ENCODE results near the gene TAMM41. TPM values are rescaled to one million over a fixed set of nuclear protein-coding genes. Genes with fewer than 3 reads are reported as not detected.

Gene TAMM41
- total and polyA plus RNA-seq, 2 experiments from 2014 or later = 8.2 to 18.1 TPM

- H3K27ac ChIP-seq = no peak overlapping the region
- DNase-seq = peak; percentile 58
- no peaks in the 10 kb centered on the region for H3K4me1 ChIP-seq (ENCODE audit: insufficient read depth)
- H3K36me3 ChIP-seq (ENCODE audit: low read depth) = peaks cover 33% of the 10 kb centered on the region
- H3K9ac ChIP-seq = no peak overlapping the region
- H3K27me3 ChIP-seq (replicated peaks; ENCODE audit: insufficient read depth) = no peaks in the 10 kb centered on the region
- H4K20me1 ChIP-seq (ENCODE audit: insufficient read depth) = no peaks in the 10 kb centered on the region
- no peaks in the 10 kb centered on the region for H3K79me2 ChIP-seq (ENCODE audit: insufficient read depth)
- TF ChIP-seq EZH2 (IDR thresholded peaks at IDR 0.05; ENCODE audit: insufficient read depth, poor library complexity, severe bottlenecking) (no peak), EZH2phosphoT487 (IDR thresholded peaks at IDR 0.05; ENCODE audit: insufficient read depth, low read depth) (no peak)
- H3F3A ChIP-seq (ENCODE audit: insufficient read depth) = 0 out of 2 replicates have a peak, but pooled peaks cover 3% of the 10 kb centered on the region
- no peaks in the 10 kb centered on the region for H3K9me2 ChIP-seq (ENCODE audit: insufficient read depth)
- H2AFZ ChIP-seq = no peak overlapping the region
- H3K9me3 ChIP-seq (ENCODE audit: low read depth) = no peaks in the 10 kb centered on the region
- H3K4me3 ChIP-seq = no peak overlapping the region
- H3K4me2 ChIP-seq (ENCODE audit: unreplicated experiment) = no peak overlapping the region
- in situ Hi-C loops (cut with MboI) = loop anchor here (10.0 kb wide), 1 partner anchor 450 kb away; no protein-coding TSS in a partner anchor
Measured at GRCh38 chr3:11835028-11835639, 11.6 kb downstream of the TAMM41 start.

- no peaks in the 10 kb centered on the region for H4K20me1 ChIP-seq (ENCODE audit: insufficient read depth)
- no peaks in the 10 kb centered on the region for H3K27me3 ChIP-seq (replicated peaks; ENCODE audit: insufficient read depth)
- 0 out of 2 replicates have a peak, but pooled peaks cover 3% of the 10 kb centered on the region for H3F3A ChIP-seq (ENCODE audit: insufficient read depth)
- no peak for TF ChIP-seq EZH2phosphoT487 (IDR thresholded peaks at IDR 0.05; ENCODE audit: insufficient read depth, low read depth)
- no peak for TF ChIP-seq EZH2 (IDR thresholded peaks at IDR 0.05; ENCODE audit: insufficient read depth, poor library complexity, severe bottlenecking)
- H3K4me3 ChIP-seq = no peak overlapping the region
- in situ Hi-C loops (cut with MboI) = loop anchor here (10.0 kb wide), 1 partner anchor 448 kb away; no protein-coding TSS in a partner anchor
- H2AFZ ChIP-seq = no peak overlapping the region
- no peak for DNase-seq
- no peaks in the 10 kb centered on the region for H3K79me2 ChIP-seq (ENCODE audit: insufficient read depth)
- no peak overlapping the region for H3K27ac ChIP-seq
- no peaks in the 10 kb centered on the region for H3K4me1 ChIP-seq (ENCODE audit: insufficient read depth)
- peaks cover 38% of the 10 kb centered on the region for H3K36me3 ChIP-seq (ENCODE audit: low read depth)
- H3K9me2 ChIP-seq (ENCODE audit: insufficient read depth) = no peaks in the 10 kb centered on the region
- H3K9me3 ChIP-seq (ENCODE audit: low read depth) = no peaks in the 10 kb centered on the region
- H3K9ac ChIP-seq = no peak overlapping the region
- 77 to 81% methylated on average over 9 of the region's 9 CpGs for WGBS, 2 experiments (ENCODE audit: low coverage in 1 of 2, low lambda C conversion rate in 2 of 2, missing lambda C conversion rate in 2 of 2)
- no peak overlapping the region for H3K4me2 ChIP-seq (ENCODE audit: unreplicated experiment)
Measured at GRCh38 chr3:11832981-11833905, 13.4 kb downstream of the TAMM41 start.

- H3F3A ChIP-seq (ENCODE audit: insufficient read depth) = no peaks in the 10 kb centered on the region
- no peak for TF ChIP-seq EZH2phosphoT487 (IDR thresholded peaks at IDR 0.05; ENCODE audit: insufficient read depth, low read depth)
- no peak for TF ChIP-seq EZH2 (IDR thresholded peaks at IDR 0.05; ENCODE audit: insufficient read depth, poor library complexity, severe bottlenecking)
- H3K9ac ChIP-seq = no peak overlapping the region
- no peak overlapping the region for H2AFZ ChIP-seq
- peaks cover 51% of the 10 kb centered on the region for H3K36me3 ChIP-seq (ENCODE audit: low read depth)
- H3K9me3 ChIP-seq (ENCODE audit: low read depth) = no peaks in the 10 kb centered on the region
- H3K27ac ChIP-seq = no peak overlapping the region
- H4K20me1 ChIP-seq (ENCODE audit: insufficient read depth) = no peaks in the 10 kb centered on the region
- in situ Hi-C loops (cut with MboI) = no loop called here
- H3K4me3 ChIP-seq = no peak overlapping the region
- no peaks in the 10 kb centered on the region for H3K27me3 ChIP-seq (replicated peaks; ENCODE audit: insufficient read depth)
- H3K79me2 ChIP-seq (ENCODE audit: insufficient read depth) = no peaks in the 10 kb centered on the region
- no peak overlapping the region for H3K4me2 ChIP-seq (ENCODE audit: unreplicated experiment)
- H3K4me1 ChIP-seq (ENCODE audit: insufficient read depth) = no peaks in the 10 kb centered on the region
- no peak for DNase-seq
- no peaks in the 10 kb centered on the region for H3K9me2 ChIP-seq (ENCODE audit: insufficient read depth)
- 86 to 89% methylated on average over 7 of the region's 7 CpGs for WGBS, 2 experiments (ENCODE audit: low coverage in 1 of 2, low lambda C conversion rate in 2 of 2, missing lambda C conversion rate in 2 of 2)
Measured at GRCh38 chr3:11829416-11829815, 17.3 kb downstream of the TAMM41 start.

- Histone ChIP-seq H3K4me3 (no peak overlapping the region), H3K4me2 (ENCODE audit: unreplicated experiment) (no peak overlapping the region), H3K4me1 (ENCODE audit: insufficient read depth) (no peaks in the 10 kb centered on the region), H3F3A (ENCODE audit: insufficient read depth) (peaks cover 2% of the 10 kb centered on the region; the same call in 1 of the 2 replicates), H3K9me2 (ENCODE audit: insufficient read depth) (no peaks in the 10 kb centered on the region), H3K36me3 (ENCODE audit: low read depth) (peaks cover 37% of the 10 kb centered on the region), H3K9me3 (ENCODE audit: low read depth) (no peaks in the 10 kb centered on the region), H2AFZ (no peak overlapping the region), H3K9ac (no peak overlapping the region), H4K20me1 (ENCODE audit: insufficient read depth) (no peaks in the 10 kb centered on the region), H3K79me2 (ENCODE audit: insufficient read depth) (no peaks in the 10 kb centered on the region), H3K27me3 (replicated peaks; ENCODE audit: insufficient read depth) (no peaks in the 10 kb centered on the region), H3K27ac (no peak overlapping the region)
- peak; percentile 28 for DNase-seq
- in situ Hi-C loops (cut with MboI) = no loop called here
- TF ChIP-seq EZH2phosphoT487 (IDR thresholded peaks at IDR 0.05; ENCODE audit: insufficient read depth, low read depth) = no peak
- no peak for TF ChIP-seq EZH2 (IDR thresholded peaks at IDR 0.05; ENCODE audit: insufficient read depth, poor library complexity, severe bottlenecking)
- WGBS, 2 experiments (ENCODE audit: low coverage in 1 of 2, low lambda C conversion rate in 2 of 2, missing lambda C conversion rate in 2 of 2) = 96 to 97% methylated on average over 1 of the region's 1 CpG
Measured at GRCh38 chr3:11826628-11827265, 19.9 kb downstream of the TAMM41 start.
